ENCODE data around the gene PRR30.

Gene PRR30

DNA sequence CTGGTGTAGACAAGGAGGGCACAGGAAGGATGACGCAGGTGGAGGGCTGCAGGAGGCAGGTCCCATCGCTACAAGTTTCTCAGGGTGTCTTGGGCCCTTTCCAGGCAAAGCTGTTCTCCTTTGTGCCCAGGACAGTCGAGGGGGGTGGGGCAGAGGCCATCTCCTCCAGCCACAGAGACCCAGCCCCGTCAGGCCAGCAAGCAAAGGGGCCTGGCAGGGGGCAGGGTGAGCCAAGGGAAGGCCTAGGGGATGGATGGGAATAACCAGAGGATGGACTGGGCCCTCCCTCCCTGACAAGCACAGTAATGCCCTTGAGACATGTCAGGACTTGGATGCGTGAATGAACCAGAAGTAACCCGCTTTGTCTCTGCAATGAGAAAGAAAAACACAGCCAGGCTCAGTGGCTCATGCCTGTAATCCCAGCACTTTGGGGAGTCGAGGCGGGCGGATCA lies 15.9 kb upstream of the PRR30 start:
- TF ChIP-seq, protein P1, sequence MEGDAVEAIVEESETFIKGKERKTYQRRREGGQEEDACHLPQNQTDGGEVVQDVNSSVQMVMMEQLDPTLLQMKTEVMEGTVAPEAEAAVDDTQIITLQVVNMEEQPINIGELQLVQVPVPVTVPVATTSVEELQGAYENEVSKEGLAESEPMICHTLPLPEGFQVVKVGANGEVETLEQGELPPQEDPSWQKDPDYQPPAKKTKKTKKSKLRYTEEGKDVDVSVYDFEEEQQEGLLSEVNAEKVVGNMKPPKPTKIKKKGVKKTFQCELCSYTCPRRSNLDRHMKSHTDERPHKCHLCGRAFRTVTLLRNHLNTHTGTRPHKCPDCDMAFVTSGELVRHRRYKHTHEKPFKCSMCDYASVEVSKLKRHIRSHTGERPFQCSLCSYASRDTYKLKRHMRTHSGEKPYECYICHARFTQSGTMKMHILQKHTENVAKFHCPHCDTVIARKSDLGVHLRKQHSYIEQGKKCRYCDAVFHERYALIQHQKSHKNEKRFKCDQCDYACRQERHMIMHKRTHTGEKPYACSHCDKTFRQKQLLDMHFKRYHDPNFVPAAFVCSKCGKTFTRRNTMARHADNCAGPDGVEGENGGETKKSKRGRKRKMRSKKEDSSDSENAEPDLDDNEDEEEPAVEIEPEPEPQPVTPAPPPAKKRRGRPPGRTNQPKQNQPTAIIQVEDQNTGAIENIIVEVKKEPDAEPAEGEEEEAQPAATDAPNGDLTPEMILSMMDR (IDR thresholded peaks at IDR 0.05; ENCODE audit: extremely low read depth, insufficient read depth, missing control alignments) = no peak
- DNase-seq (ENCODE audit: low spot score) = no peak
- in situ Hi-C loops (cut with MboI; ENCODE audit: low pct_unique_long_range_greater_than_20kb, low sequenced_read_pairs, unreplicated experiment) = no loop called here

DNA sequence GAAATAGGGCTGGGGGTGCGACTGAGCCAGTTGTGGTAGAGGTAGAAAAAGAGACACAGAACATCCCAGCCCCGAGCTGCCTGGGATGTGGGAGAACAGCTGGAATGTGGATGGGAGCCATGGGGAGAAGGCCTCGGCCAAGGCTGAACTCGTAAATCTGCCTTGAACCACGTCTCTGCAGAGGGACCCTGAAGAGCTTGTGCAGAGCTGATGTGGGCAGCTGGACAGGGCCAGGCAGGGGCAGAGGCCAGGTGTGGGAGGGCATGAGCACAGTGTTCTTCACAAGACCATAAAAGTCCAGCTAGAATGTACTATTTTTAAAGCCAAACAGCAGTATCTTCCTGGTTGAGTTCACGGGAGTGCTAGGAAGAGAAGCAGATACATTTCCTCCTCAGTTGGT lies 15.3 kb upstream of the PRR30 start:
- in situ Hi-C loops (cut with MboI; ENCODE audit: low pct_unique_long_range_greater_than_20kb, low sequenced_read_pairs, unreplicated experiment) = no loop called here
- TF ChIP-seq, protein P1 (IDR thresholded peaks at IDR 0.05; ENCODE audit: extremely low read depth, insufficient read depth, missing control alignments) = no peak
- DNase-seq (ENCODE audit: low spot score) = no peak

DNA sequence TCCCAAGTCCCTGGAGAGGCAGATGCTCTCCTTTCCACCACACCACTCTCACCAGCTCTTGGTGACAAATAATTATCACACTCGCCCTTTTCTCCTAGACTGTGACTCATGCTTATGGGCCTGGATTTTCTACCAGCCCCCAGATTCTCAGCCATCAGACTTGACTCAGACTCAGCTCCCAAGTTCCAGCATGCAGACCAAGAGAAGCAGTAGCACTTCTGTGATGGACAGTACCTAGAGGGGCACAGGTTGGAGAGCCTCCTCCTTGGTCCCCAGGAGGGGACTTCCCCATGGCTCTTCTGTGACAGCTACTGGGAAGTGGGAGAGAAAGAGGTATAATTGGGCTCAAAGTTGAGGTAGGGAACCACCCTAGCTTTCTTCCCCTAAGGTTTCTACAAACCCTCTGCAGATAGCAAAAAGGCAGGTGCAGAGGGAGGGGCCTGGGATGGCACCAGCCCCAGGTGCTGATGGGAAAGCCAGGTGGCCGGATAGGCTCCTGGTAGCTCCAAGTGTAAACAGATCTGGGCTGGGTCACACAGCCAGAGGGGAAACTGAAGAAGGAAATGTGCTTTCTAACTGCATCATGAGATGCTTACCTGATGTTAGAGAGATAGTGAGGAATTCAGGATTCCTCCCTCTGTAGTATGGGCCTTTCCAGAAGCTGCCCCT lies 13.7 kb upstream of the PRR30 start:
- in situ Hi-C loops (cut with MboI; ENCODE audit: low pct_unique_long_range_greater_than_20kb, low sequenced_read_pairs, unreplicated experiment) = no loop called here
- DNase-seq (ENCODE audit: low spot score) = no peak
- TF ChIP-seq, protein P1 (IDR thresholded peaks at IDR 0.05; ENCODE audit: extremely low read depth, insufficient read depth, missing control alignments) = no peak

DNA sequence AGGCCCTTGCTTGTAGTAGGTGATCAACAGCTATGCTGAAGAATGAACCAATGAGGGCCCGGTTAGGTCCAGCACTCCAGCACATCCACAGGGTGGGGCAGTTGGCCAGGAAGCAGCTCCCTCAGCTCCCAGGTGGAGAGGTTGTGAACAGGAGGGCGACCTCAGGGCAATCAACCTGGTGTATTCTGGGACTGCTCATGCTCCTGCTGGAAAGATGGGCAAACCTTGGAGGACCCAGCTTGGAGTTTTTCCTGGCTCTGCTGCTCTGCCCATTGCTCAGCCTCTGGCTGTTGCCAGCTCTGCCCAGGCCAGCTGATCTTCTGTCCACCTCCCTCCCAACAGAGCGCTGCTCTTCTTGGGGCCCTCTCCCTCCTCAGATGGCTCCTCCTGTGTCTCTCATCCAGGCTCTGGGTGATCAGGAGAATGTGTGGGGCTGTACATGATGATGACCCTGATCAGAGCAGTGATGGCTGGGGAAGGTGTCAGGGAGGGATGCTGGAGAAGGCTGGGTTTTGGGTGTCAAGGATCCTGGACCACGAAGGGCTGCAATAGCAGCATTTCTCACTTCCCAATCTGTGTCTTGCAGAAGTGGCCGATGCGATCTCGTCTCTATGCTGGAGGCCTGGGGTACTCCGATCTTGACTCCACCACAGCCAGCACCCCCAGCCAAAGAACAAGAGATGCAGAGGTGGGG lies 13.0 kb upstream of the PRR30 start:
- in situ Hi-C loops (cut with MboI; ENCODE audit: low pct_unique_long_range_greater_than_20kb, low sequenced_read_pairs, unreplicated experiment) = no loop called here
- no peak for DNase-seq (ENCODE audit: low spot score)
- TF ChIP-seq, protein P1 (IDR thresholded peaks at IDR 0.05; ENCODE audit: extremely low read depth, insufficient read depth, missing control alignments) = no peak

DNA sequence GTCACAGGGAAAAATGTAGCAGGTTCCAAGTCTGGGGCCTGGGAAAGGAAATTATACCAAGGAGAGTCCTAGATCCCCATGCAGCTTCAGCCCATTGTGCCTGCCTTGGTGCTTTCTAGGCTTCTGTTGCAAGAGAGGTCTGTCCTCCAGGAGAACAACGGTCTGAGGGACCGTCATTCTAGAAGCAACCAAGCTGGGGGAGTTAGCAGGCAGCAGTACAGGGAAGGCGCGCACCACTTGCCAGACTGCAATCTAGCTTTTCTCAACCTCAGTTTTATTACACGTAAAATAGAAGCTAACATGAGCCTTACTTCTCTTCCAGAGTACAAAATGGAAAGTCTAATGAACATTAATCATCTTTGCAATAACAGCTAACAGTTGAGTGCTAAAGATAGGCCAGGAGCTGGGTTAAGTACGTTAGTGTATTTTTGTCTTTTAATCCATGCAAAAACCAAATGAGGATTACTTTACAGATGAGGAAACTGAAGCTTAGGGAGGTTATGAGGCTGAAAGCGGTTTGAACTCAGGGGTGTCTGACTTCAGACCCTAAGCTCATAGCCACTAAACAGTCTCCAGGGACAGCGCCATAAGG lies 11.5 kb upstream of the PRR30 start:
- in situ Hi-C loops (cut with MboI; ENCODE audit: low pct_unique_long_range_greater_than_20kb, low sequenced_read_pairs, unreplicated experiment) = no loop called here
- TF ChIP-seq, protein P1 (IDR thresholded peaks at IDR 0.05; ENCODE audit: extremely low read depth, insufficient read depth, missing control alignments) = no peak
- DNase-seq (ENCODE audit: low spot score) = no peak

DNA sequence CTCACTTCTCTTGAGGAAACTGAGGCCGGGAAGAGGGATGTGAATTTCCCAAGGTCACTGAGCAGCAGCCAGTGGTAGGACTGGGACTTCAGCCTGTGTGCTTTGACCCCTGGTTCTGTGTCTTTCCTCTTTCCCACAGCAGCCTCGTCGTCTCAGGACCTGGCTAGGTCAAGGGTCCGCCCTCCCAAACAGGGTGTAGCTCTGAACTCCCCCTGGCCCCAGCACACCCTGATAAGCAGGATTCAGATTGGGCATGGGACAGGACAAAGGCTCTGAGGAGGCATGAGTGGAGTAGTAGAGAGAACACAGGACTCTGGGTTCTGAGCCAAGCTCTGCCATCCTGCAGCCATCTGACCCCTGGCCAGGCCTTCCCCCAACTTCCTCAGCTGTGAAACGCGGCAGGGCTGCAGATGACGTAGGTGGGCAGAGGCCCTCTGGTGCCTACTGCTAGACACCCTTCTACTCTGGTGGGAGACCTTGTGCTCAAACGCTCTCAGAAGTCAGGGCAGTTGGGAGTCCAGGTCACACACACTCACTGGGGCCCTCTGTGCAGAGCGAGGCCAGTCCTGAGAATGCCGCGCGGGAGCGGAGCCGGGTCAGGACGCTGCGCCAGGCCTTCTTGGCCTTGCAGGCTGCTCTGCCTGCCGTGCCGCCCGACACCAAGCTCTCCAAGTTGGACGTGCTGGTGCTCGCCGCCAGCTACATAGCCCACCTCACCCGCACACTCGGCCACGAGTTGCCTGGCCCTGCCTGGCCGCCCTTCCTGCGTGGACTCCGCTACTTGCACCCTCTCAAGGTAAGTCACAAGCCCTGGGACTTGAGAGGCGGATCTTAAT lies 10.6 kb upstream of the PRR30 start:
- no peak for DNase-seq (ENCODE audit: low spot score)
- in situ Hi-C loops (cut with MboI; ENCODE audit: low pct_unique_long_range_greater_than_20kb, low sequenced_read_pairs, unreplicated experiment) = no loop called here
- TF ChIP-seq, protein P1 (IDR thresholded peaks at IDR 0.05; ENCODE audit: extremely low read depth, insufficient read depth, missing control alignments) = no peak

Measured in GM13977 (cell line).